Urothelium cell line (cell line): ENCODE results near the gene AMER2.
"Not testable (repeated sequence)": the region's sequence is repeated elsewhere in the genome, so short reads cannot be mapped to it uniquely, and the experiment has no call there.

Source experiments
- DNase-seq: peaks from one replicate; pipeline ENCODE4 v3.0.0; 2011; ENCODE audit warnings: low spot score, mixed read lengths
- FAIRE-seq: peaks from 2 replicates; lab custom pipeline; 2011; peaks lifted over from hg19 to GRCh38; lab: Jason Lieb, UNC

The AMER2 gene

DNA sequence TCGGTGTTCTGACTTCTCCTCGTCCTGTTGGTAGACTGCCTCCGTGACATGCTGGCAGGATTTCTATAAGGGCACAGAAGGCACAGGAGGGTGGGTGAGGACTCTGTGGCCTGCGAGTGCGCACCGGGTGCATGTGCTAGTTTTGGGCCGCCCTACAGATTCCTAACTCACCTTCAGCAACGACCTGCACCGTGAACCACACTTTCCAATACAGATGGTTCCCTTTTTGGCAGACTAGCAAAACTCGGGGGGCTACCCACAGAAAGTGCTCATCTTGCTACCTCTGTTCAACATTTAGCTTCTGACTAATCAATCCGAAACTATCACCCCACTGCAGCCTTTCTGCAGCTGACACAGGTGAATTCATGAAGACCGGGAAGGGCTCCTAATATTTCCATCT lies 14.1 kb upstream of the AMER2 start:
- FAIRE-seq (no peak), DNase-seq (no peak)

DNA sequence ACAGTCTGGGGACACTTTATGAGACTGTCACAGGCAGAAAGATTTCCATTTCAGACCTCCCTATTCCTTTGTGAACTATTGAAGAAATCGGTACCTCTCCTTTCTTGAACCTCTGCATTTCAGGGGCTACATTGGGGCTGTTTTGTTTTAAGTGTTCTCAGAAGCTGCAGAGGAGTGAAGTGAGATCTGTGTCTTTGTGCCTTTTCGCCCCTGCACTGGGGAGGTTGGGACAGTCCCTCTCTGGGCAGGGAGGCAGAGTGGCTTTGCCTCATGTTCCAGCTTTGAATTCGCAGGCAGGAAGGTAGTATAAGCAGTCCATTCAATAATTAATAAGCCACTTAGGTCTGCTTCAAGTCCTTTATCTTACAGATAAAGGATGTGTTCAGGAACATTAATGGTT lies 9.5 kb upstream of the AMER2 start:
- DNase-seq, result no peak
- FAIRE-seq, result no peak

DNA sequence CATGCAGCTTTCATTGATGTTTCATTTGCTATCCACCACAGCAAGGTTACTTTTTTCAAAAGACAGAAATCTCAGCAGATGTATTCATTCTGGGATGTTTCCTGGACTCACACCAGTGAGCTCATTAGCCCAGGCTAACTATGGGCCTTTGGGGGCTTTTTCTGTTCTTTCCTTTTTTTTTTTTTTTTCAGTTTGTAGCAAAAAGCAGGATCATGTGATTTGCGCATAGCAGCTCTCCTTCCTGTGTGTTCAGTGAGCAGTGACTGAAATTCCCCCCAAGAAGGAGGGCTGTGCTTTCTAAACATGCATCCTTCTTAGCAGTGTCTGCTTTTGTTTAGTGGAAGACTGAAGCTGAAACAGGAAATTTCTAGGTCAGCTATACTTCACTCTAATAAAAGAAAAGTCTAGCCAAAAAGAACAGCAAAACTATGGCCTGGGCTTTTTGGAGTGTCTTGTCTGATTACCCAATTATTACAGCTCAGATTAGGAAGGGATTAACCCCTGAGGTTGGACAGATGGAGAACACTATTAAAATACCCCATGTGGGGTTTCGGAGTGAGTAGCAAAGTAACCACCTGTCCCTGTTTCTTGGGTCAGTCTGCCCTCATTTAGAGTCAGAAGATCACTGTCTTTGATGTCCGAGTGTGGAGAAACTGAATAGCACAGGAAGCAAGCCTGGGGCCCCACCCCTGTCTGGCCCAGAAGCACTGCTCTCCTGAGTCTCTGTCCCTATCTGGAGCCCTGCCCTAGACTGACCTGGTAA lies 8.9 kb upstream of the AMER2 start:
- FAIRE-seq, result no peak
- no peak for DNase-seq

DNA sequence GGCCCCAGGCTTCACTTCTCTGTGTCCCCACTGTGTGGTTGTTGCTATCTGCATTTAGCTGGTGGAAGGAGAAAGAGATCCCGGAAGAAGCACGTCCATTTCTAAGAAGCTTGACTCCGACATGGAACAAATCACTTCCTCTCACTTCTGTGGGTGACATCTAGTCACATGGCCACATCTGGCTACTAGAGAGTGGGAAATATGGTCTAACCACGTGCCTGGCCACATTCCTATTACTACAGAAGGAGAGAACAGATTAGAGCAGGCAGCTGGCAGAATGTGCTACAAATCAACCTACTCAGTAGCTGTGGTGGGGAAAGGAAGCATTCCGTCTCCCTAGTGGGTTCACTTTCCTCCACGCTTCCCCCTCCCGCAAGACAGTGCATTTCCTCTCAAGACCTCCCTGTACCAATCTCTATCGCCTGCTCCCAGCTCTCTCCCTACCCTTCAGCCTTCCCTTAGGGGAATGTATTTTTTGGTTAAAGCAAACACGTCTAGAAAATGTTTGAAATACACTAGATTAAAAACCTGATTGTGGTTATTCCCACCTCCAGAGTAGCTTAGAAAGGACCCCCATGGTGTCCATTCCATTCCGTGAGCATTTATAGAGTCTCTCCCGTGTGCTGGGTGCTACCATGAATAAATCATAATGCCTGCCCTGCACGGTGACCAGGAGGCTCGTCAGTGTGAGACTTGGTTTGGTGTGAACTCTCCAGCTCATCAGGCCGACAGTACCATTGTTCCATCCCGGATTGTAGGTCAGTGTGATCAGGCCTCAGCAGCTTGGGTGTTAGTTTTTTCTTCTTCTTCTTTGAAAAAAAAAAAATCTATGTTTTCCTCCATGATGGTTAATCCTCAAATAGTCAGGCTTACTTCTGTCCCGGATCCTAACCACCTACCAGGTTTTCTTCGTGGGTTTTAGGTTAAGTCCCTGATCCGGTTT lies 8.0 kb upstream of the AMER2 start:
- DNase-seq, result no peak
- FAIRE-seq, result no peak

DNA sequence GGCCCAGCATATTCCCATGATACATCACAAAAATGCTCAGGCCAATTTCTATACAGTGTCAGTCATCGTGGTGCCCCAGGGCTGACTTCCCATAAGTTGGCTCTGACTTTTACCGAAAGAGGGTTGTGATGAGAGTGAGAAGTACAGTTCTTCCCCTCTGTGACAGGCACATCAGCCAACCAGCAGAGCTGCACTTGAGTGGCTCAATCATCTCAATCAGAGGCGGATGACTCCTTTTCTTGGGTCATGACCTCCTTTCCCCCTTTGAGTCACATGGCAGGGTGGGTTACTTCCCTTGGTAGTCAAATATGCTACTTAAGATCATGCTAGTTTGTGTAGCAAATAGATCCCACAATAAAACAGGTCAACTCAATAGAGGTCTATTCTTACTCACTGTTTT lies 6.9 kb upstream of the AMER2 start:
- FAIRE-seq (no peak), DNase-seq (no peak)

DNA sequence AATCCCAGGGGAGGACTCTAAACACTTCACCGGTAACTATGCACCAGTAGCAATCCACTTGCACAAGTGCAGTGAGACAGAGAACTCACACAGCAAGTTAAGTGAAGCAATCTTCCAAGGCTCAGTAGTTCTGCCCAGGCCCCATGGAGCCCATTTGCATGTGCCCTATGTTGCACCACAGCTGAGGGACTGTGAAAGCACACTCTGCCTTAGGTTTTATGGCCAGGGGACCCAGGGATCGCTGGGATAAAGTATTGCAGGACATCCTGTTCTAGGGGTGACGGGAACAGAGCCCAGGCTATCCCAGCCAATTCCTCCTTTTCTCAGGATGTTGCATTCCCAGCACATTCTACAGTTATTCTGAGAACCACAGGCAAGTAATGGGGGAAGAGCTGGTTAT lies 6.0 kb upstream of the AMER2 start:
- no peak for FAIRE-seq

DNA sequence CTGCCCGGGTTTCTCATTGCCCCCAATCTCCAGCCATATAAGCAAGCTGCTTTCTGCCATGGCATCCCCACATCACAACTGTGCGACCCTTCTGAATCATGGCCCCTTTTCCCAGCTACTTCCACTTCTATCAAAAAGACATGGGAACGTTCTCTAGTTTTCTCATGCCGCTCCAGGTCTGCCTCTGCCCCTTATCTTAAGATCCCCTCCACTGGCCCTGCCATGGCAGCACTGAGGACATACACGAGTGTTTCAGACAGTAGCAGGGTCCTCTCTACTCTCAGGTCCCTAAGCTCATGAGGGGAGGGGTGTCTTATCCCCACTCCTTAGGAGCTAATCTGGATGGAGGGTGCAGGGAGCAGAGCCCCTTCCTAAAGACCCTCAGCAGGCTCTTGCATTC lies 5.5 kb upstream of the AMER2 start:
- DNase-seq (no peak), FAIRE-seq (no peak)

More for the DNA sequence above, 6.0 kb upstream of the AMER2 start:
- no peak for DNase-seq

DNA sequence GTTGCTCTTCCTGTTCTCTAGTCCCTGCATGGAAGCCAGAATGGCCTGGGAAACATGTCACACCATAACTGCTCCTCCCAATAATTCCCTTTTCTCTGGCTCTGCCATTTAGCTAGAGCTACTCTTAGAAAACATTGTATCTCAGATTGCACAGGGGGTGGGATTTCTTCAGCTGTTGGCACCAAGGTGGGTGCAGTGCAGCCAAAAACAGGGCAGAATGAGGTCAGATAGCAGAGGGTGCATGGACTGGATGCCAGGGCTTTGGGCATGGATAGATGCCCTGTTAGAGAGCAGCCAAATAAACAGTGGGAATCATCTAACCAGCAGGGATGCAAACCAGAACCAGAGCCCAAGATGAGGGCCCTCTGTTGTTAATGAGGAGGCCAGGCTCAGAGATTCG lies 4.9 kb upstream of the AMER2 start:
- no peak for FAIRE-seq
- no peak for DNase-seq

DNA sequence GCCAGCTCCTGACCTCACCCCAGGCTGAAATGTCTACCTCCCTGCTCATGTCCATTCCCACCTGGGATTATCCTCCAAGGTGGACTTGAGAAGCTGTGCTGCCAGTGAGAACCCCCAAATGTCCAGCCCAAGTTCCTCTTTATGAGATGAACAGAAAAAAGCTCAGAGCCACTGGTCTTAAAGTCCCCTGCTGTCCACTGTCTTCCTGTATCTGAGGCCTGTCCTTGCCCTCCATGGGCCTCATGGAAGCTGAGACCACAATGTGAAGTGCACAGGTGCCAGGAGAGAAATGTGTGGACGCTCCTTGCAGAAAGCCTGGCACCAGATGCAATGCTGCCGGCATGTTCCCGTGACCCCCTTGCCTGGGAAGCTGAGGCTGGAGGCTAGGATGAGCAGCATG lies 3.3 kb upstream of the AMER2 start:
- FAIRE-seq (no peak), DNase-seq (no peak)

DNA sequence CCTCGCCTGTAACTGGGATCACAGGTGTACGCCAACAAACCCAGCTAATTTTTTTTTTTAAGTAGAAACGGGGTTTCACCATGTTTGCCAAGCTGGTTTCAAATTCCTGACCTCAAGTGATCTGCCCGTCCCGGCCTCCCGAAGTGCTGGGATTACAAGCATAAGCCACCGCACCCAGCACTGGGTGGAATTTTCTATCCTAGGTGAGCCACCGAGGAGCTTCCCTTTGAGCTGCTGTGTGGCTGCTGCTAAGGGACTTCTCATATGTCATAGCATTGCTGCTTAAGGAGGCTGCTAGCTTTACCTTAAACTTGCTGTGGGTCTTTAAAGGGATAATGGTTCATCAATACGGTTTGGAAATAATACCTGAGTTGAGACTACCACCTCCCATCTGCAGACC lies 2.9 kb upstream of the AMER2 start:
- no peak for FAIRE-seq
- DNase-seq, result no peak

DNA sequence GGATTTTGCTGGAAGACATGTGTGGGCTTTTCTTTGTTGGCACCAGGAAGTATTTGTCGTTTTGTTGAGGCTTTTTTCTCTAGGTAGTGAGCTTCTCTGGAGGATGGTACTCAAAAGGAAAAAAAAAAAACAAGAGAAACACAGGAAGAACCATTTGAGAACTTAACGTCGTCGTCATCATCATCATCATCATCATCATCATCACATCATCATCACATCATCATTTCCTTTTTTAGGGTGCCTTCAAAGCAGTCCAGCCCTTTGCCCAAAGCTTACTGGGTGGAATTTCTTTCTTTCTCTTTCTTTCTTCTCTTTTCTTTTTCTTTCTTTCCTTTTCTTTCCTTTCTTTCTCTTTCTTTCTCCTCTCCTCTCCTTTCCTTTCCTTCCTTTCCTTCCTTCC lies 2.2 kb upstream of the AMER2 start:
- FAIRE-seq, result no peak
- DNase-seq, result no peak

DNA sequence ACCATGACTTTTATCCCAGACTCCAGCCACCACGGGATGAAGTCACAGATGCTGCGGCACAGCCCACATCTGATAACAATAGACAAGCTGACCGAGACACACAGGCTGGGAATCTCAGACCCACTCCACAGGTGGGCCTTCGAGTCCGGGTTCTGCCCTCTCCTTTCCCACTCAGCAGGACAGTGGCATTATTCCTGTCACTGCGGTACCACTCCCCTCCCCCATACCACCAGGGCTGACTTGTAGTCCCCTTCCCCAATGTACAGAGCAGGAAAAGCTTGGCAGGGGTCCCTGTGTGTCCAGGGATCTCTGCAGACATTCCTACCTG lies 179 bp upstream of the AMER2 start:
- no peak for FAIRE-seq
- no peak for DNase-seq

DNA sequence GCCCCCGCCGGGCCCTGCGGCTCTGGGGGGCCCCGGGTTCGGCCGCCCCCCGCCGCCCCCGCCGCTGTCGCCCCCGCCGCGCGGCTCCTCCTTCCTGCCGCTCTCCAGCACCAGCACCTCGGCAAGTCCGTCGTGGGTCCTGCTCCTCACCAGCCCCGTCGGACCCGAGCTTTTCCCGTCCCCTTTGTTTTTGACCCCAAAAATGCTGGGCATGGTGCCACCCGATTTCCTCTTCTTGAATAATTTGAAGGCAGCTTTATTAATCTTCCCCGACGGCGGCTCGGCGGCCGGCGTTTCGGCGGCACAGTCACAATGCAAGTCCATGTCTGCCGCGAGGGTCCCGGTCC lies 945 bp downstream of the AMER2 start:
- DNase-seq (no peak), FAIRE-seq (no peak)

DNA sequence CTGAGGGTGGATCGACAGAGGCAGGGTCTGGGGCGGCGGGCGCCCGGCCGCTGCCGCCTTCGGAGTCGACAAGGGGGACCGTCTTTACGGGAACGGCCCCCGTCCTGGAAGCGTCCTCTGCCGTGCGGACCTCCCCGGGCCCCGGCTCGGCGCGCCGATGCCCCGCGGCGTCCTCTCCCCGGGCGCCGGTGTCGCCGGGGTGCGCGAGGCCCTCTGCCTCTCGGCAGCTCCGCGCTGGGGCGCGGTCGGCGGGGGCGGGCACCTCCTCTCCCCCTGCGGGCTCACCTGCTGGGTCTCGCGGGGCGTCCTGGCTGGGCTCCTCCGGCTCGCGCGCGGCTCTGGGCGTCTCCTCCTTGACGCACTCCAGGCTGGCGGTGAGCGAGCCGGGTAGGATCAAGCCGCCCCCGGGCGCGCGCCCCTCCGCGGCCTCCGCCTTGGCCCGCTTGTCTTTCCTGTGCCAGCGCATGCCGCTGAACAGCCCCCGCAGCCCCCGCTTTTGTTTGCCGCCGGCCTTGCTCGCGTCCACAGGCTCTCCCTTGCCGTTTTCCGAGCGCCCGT lies 1.5 kb downstream of the AMER2 start:
- DNase-seq (no peak), FAIRE-seq (no peak)

DNA sequence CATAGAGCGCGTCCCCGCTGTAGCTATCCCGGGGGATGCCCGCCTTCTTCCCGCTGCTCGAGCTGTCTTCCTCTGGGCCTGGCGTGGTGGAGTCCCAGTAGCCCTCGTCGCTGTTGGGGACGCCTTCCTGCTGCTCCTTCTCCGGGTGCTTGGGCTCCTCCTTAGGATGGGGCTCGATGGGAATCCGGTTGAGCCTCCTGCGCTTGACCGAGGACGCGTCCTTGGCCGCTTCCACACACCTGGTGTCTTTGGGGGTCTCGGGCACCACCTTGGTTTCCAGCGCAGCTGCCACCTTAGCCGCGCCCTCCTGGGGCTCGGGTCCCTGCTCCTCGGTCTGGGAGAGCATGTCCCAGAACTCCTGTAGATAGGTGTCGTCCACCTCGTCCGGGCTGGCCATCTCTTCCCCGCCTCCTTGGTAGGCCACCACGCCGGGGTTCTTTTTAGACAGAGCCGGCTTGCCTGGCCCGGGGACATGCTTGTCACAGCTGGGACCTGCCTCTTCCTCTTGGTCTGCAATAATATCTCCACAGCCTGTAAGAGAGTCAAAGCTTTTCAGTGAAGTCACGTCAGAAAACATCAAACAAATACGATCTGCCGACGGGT lies 2.0 kb downstream of the AMER2 start:
- FAIRE-seq (no peak), DNase-seq (no peak)

DNA sequence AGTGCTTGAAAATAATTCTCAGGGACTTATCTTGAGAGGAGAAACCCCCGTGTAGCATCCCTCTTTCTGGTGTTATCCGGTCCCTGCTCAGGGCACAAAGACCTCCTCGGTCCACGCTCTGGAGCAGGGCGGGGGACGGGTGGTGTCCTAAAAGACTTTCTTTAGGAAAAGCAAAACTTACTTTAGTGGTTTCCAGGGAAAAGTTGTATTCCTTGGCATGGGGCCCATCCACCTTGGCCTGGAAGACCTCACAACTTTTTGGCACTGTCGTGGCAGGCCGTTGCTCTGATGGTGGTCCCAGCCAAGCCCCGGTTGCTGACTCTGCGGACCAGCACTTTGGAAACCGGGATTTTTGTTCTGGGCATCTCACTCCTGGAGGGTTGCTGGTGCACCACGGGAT lies 2.7 kb downstream of the AMER2 start:
- no peak for FAIRE-seq
- DNase-seq, result no peak

DNA sequence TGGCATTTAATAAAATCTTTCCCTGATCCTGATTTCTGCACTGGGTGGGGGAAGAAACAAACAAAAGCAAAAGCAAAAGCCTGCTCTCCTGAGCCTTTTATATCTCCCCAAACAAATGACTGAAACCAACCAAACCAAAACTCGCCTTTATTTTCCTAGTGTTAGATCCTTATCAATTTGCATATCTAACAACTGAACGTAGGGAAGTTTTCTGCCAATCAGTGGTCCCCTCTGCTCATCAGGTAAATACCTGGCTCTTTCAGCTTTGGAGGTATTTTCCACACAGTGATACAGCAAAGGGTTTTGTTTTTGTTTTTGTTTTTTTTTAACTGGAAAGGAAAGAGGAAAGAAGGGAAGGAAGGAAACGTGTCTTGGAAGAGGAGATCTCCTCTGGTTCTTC lies 3.3 kb downstream of the AMER2 start:
- FAIRE-seq, result no peak
- DNase-seq, result no peak

DNA sequence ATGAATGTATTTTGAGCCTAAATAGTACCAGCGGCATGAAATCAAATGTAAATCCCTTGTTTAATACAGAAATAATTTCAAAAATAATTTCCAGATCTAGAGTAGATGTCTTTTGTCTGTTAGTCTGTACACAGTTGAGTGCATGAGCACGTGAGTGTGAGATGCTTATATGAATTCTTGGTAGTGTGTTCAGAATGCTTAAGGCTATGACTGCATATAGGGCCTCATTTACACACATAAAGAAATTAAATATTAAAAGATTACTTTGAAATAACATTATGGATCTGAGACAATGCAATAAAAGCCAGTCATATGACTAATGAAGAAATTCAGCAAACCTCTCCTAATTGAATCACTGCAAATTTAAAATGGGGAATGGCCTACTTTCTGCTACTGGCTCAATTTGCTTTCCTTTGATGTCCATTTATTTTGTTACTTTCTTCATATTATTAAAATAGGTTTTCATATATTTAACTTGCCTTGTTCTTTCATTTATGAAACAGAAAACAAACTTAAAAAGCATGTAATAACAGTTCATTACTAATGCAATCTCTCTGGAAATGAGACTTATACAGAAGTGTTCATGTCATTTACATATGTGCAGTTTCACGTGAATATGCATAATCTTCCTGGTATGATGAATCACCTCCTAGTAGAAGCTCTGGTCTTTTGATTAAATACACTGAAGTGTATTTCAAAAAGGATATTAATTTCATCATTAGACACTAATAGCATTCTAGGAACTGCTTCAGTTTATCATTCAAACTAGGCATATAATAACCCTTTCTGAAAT lies 4.5 kb downstream of the AMER2 start:
- FAIRE-seq (no peak), DNase-seq (no peak)

DNA sequence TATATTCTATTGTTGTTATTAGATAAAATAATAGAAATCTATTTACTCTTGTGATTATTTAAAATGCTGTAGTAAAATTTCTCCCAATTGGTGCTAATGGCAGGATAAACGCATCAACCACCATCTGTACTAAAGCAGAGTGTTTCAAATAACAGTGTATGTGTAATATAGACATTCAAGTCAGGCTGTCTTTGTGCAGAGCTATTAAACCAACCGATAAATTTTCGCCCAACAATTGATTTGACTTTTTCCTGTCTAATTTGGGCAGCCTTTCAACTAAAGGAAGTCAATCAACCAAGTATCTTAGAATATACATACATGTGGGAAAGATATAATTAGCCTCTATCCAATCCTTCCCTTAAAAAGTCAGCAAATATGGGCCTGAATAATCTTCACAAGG lies 5.8 kb downstream of the AMER2 start:
- no peak for DNase-seq
- FAIRE-seq, result no peak

DNA sequence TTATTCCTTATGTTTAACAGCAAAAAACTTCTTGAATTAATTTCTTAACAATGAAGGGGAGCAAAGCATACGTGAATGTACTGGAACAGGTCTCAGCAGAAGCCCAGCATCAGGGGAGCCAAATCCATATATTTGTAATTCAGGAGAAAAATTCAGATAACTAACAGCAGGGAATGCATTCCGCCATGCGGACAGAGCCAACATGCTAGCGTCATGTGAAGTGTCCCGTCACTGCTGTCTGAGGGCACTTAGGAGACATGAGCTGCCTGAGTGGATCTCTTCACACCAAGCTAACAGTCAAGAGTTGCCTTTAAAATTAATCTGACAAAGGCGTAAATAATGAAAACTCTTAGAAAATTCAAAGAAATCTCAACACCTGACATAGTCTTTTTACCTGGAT lies 6.4 kb downstream of the AMER2 start:
- FAIRE-seq, result no peak
- DNase-seq, result no peak

DNA sequence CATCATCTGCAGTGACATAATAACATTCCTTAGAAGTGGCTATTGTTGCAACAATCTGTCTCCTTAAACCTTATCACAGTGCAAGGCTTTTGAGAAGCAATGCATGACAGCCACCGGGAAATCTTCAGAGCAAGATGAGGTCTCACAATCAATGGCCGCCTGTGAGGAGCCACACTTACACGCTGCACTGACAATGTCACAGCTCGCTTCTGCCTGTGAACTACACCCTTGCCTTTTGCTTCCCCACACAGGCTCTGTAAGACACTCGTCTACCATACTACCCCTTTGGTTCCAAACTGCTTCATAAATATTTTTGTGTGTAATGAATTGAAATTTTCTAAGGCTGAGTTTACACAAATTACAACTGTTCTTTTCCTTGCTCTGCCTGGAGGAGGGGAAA lies 6.9 kb downstream of the AMER2 start:
- not testable (repeated sequence) for FAIRE-seq, DNase-seq
